Heart right ventricle (tissue), 16 donors: ENCODE results near the gene ZBTB33. TPM values are rescaled to one million over a fixed set of nuclear protein-coding genes. Genes with fewer than 3 reads are reported as not detected.

Source experiments
- ATAC-seq, 8 donors: fragments of 200-7000 bp; cut with Tn5 transposase; one replicate each; pipeline ENCODE4 v1.9.1; 2020; ENCODE audit warnings: mild to moderate bottlenecking in 8 of 8, moderate library complexity in 8 of 8, moderate number of reproducible peaks in 1 of 8
- DNase-seq, 2 donors: peaks; one replicate each; pipeline ENCODE4 v3.0.0-alpha.2; 2020
- H3K27ac ChIP-seq, 10 donors: fragments of 200-600 bp; sonication (generic) in 2 of 10; one replicate each; pipeline versions ENCODE4 v1.5.0 to v1.8.0; 2020 to 2022; ENCODE audit warnings: mild to moderate bottlenecking in 3 of 10
- H3K27me3 ChIP-seq, 7 donors: fragments of 200-600 bp; one replicate each; pipeline ENCODE4 v1.8.0; 2021 to 2022; ENCODE audit warnings: mild to moderate bottlenecking in 2 of 7
- H3K36me3 ChIP-seq, 9 donors: fragments of 200-600 bp; sonication (generic) in 1 of 9; one replicate each; pipeline versions ENCODE4 v1.5.0 to v1.8.0; 2020 to 2022; ENCODE audit warnings: mild to moderate bottlenecking in 2 of 9
- H3K4me1 ChIP-seq, 9 donors: fragments of 200-600 bp; sonication (generic) in 1 of 9; one replicate each; pipeline versions ENCODE4 v1.5.0 to v1.8.0; 2020 to 2022; ENCODE audit warnings: mild to moderate bottlenecking in 4 of 9
- H3K4me3 ChIP-seq, 10 donors: fragments of 200-600 bp; sonication (generic) in 2 of 10; one replicate each; pipeline versions ENCODE4 v1.5.0 to v1.8.0; 2020 to 2022; ENCODE audit warnings: mild to moderate bottlenecking in 7 of 10, moderate library complexity in 2 of 10
- H3K9me3 ChIP-seq, 11 donors: fragments of 200-600 bp in 10 of 11; sonication (generic) in 2 of 11; one replicate each; pipeline versions ENCODE4 v1.5.0 to v1.8.0; 2013 to 2022; ENCODE audit warnings: mild to moderate bottlenecking in 2 of 11, control low read depth in 1 of 11, moderate library complexity in 1 of 11
- CTCF ChIP-seq, 9 donors: fragments of 200-600 bp; sonication (generic) in 2 of 9; IDR thresholded peaks; one replicate each; pipeline versions ENCODE4 v1.5.0 to v1.8.0; 2021 to 2022; ENCODE audit warnings: antibody characterized with exemption in 9 of 9, mild to moderate bottlenecking in 5 of 9, moderate library complexity in 1 of 9
- whole genome bisulfite sequencing, 2 donors: extraction: QIAGEN DNeasy Blood & Tissue Kit; methylation state at CpG; one replicate each; pipeline ENCODE4 v1.1.7; 2013; ENCODE audit warnings: inconsistent platforms in 1 of 2; 5-methylcytosine and 5-hydroxymethylcytosine counted together
- intact Hi-C, 10 donors: fragments of 100-400 bp; cut with DNase I; formaldehyde crosslinking; loops; one replicate each; pipeline versions ENCODE4 v1.11.1 to v1.14.2; 2022
- polyA plus RNA-seq, 2 donors: library from polyadenylated mRNA; stranded (reverse); fragments of 200-250 nt; gene quantifications; one replicate each; pipeline ENCODE4 v1.2.3, GENCODE V29; 2013
- total RNA-seq, 10 donors: library from RNA; stranded (reverse); fragmentation: NEBNext Ultra II Directional in 3 of 10; extraction: Animal tissue kit (Norgen Biotek cat#: 25700) in 3 of 10; gene quantifications; one replicate each; pipeline versions ENCODE4 v1.2.1 to v1.2.4, GENCODE V29; 2021 to 2023
- donor health status: Arrhythmogenic right ventricular cardiomyopathy.
- donor health status: ischemic (EF 13 %, LVEDD 7.1; RV severe dilation, severe dysfunction).
- donor health status: healthy with polysubstance abuse.
- donor health status: DM: no; HTN: yes; CAD: no.
- donor health status: DM: no; HTN: no; CAD: no.
- donor health status: ischemic (EF 25% LVEDD 6.9; RV normal size, moderate dysfunction).
- donor health status: ischemic (EF 25% LVEDD 5.7; RV mildly dilated, moderate dysfunction).
- donor health status: healthy.
- donor health status: DM: yes; HTN: yes; CAD: no.
- donor health status: Ischemic cardiomyopathy.
- donor health status: ischemic (EF 35%, LVEDD 5.7; RV mildly dilated, moderate dysfunction).
- donor health status: nonischemic (EF 11% LVEDD 7.7; RV severe dilation, severe dysfunction).
- donor health status: DM: yes; HTN: yes; CAD: no.
- donor health status: PGD.
- donor health status: ischemic (EF 29% LVEDD 5.4; RV normal size, mild dysfunction).
- donor health status: nonischemic (EF 23%, LVEDD 6.1; RV moderate dilation, normal function).

The ZBTB33 gene
- total and polyA plus RNA-seq, 12 donors = 1.8 to 8.5 (median 6.5) TPM

- intact Hi-C loops = loop anchor here in 2 of 10 donors (10.0 kb wide), 2 partner anchors 222 to 242 kb away; partner anchors contain the start of gene LAMP2 (in 1 of the 2)
- no peaks in the 10 kb centered on the region for H3K9me3 ChIP-seq
- H3K27me3 ChIP-seq = peaks cover 0 to 18% (median 0%) of the 10 kb centered on the region in 7 donors
- TF ChIP-seq CTCF (IDR thresholded peaks at IDR 0.05) = no peak
- H3K4me3 ChIP-seq = no peak overlapping the region
- ATAC-seq (no peak), DNase-seq (no peak)
- H3K27ac ChIP-seq = no peak overlapping the region
- 85 to 89% methylated on average over 5 of the region's 5 CpGs for WGBS, 2 donors
- H3K36me3 ChIP-seq = peaks cover 0 to 17% (median 0%) of the 10 kb centered on the region in 9 donors
- H3K4me1 ChIP-seq = peaks cover 0 to 14% (median 9%) of the 10 kb centered on the region in 9 donors
These were observed 7.8 kb upstream of the ZBTB33 start for GRCh38 chrX:120242813-120243212.

- ATAC-seq (peak in 7 of 8 donors; percentile 7 to 52 (median 32)), DNase-seq (no peak)
- intact Hi-C loops = loop anchor here in 2 of 10 donors (10.0 kb wide), 2 partner anchors 220 to 240 kb away; partner anchors contain the start of gene LAMP2 (in 1 of the 2)
- Histone ChIP-seq H3K36me3 (peaks cover 0 to 5% (median 0%) of the 10 kb centered on the region in 9 donors), H3K4me3 (peak overlapping the region; percentile 46 to 87 (median 70)), H3K9me3 (no peaks in the 10 kb centered on the region), H3K27me3 (peaks cover 0 to 12% (median 0%) of the 10 kb centered on the region in 7 donors), H3K27ac (peak overlapping the region; percentile 21 to 87 (median 84)), H3K4me1 (peaks cover 0 to 14% (median 9%) of the 10 kb centered on the region in 9 donors)
- TF ChIP-seq CTCF (IDR thresholded peaks at IDR 0.05) = no peak
- WGBS, 2 donors = 0 to 1% methylated on average over 14 to 16 of the region's 16 CpGs
These were observed 6.2 kb upstream of the ZBTB33 start for GRCh38 chrX:120244395-120244734.

- TF ChIP-seq CTCF (IDR thresholded peaks at IDR 0.05) = no peak
- Histone ChIP-seq H3K4me3 (peak overlapping the region; percentile 46 to 87 (median 70)), H3K4me1 (peaks cover 0 to 14% (median 10%) of the 10 kb centered on the region in 9 donors), H3K27ac (peak overlapping the region; percentile 21 to 87 (median 84)), H3K36me3 (no peaks in the 10 kb centered on the region), H3K27me3 (peaks cover 0 to 6% (median 0%) of the 10 kb centered on the region in 7 donors), H3K9me3 (no peaks in the 10 kb centered on the region)
- ATAC-seq = peak; percentile 85 to 95 (median 91)
- WGBS, 2 donors = 0 to 1% methylated on average over 37 to 43 of the region's 43 CpGs
- DNase-seq = peak; percentile 68 to 78
- intact Hi-C loops = loop anchor here in 2 of 10 donors (10.0 kb wide), 2 partner anchors 220 to 240 kb away; partner anchors contain the start of gene LAMP2 (in 1 of the 2)
These were observed 5.7 kb upstream of the ZBTB33 start for GRCh38 chrX:120244735-120245498.

- Histone ChIP-seq H3K4me3 (peak overlapping the region; percentile 58 to 82 (median 71)), H3K27me3 (peaks cover 0 to 10% (median 0%) of the 10 kb centered on the region in 7 donors), H3K36me3 (peaks cover 0 to 30% (median 0%) of the 10 kb centered on the region in 9 donors), H3K9me3 (no peaks in the 10 kb centered on the region), H3K27ac (peak overlapping the region in 9 of 10 donors; percentile 79 to 93 (median 91)), H3K4me1 (peaks cover 0 to 14% (median 0%) of the 10 kb centered on the region in 9 donors)
- TF ChIP-seq CTCF (IDR thresholded peaks at IDR 0.05) = no peak
- DNase-seq = peak; percentile 13 to 17
- peak; percentile 19 to 62 (median 42) for ATAC-seq
- WGBS, 2 donors = 0% methylated on average over 28 of the region's 28 CpGs
- intact Hi-C loops = loop anchor here in 2 of 10 donors (2.0 to 10.0 kb wide), 2 partner anchors 57 to 193 kb away; no protein-coding TSS in a partner anchor
These were observed 929 bp downstream of the ZBTB33 start for GRCh38 chrX:120251471-120252011.
